ENCODE data around the gene RALGAPA1.

RALGAPA1 gene

GRCh38 chr14:35696119-35696518 is 113.0 kb downstream of the RALGAPA1 start:
- no peaks in the 10 kb centered on the region for H4K20me1 ChIP-seq (ENCODE audit: insufficient read depth, low read length)
- peak overlapping the region; percentile 78; the same call in 1 of the 2 replicates for H2AFZ ChIP-seq (ENCODE audit: low read depth, low read length)
- peak overlapping the region; percentile 57 for H3K9ac ChIP-seq (ENCODE audit: low read depth, low read length)
- TF ChIP-seq EZH2 (IDR thresholded peaks at IDR 0.05; ENCODE audit: borderline replicate concordance, low read depth, low read length, severe bottlenecking) (no peak), CTCF (IDR thresholded peaks at IDR 0.05; ENCODE audit: borderline replicate concordance, extremely low read depth, low read length, poor library complexity, severe bottlenecking) (no peak)
- peaks cover 30% of the 10 kb centered on the region for H3K4me1 ChIP-seq (ENCODE audit: insufficient read depth, low read length)
- peak; percentile 47 for DNase-seq
- peak overlapping the region; percentile 83 for H3K27ac ChIP-seq (ENCODE audit: low read length)
- no peaks in the 10 kb centered on the region for H3K79me2 ChIP-seq (ENCODE audit: insufficient read depth, low read length)
- peak overlapping the region; percentile 71 for H3K4me2 ChIP-seq (ENCODE audit: insufficient read depth, low read length)
- ATAC-seq (ENCODE audit: insufficient read depth, low read depth) = peak; percentile 76
- no peaks in the 10 kb centered on the region for H3K27me3 ChIP-seq (ENCODE audit: insufficient read depth, low read length, poor library complexity)
- H3K4me3 ChIP-seq (ENCODE audit: low read depth in 1 of 2, low read length in 2 of 2) = peak overlapping the region in 1 of 2 experiments; percentile 57; a peak in 1 of 4 replicates
- no peaks in the 10 kb centered on the region for H3K9me3 ChIP-seq (ENCODE audit: insufficient read depth, low read length, severe bottlenecking)
- no peaks in the 10 kb centered on the region for H3K36me3 ChIP-seq (ENCODE audit: insufficient read depth, low read length)

- H4K20me1 ChIP-seq (ENCODE audit: insufficient read depth, low read length) = no peaks in the 10 kb centered on the region
- no peak overlapping the region for H3K9ac ChIP-seq (ENCODE audit: low read depth, low read length)
- H3K4me2 ChIP-seq (ENCODE audit: insufficient read depth, low read length) = peak overlapping the region; percentile 71; the same call in 1 of the 2 replicates
- peaks cover 30% of the 10 kb centered on the region for H3K4me1 ChIP-seq (ENCODE audit: insufficient read depth, low read length)
- no peak overlapping the region for H3K4me3 ChIP-seq (ENCODE audit: low read depth in 1 of 2, low read length in 2 of 2)
- H3K79me2 ChIP-seq (ENCODE audit: insufficient read depth, low read length) = no peaks in the 10 kb centered on the region
- TF ChIP-seq CTCF (IDR thresholded peaks at IDR 0.05; ENCODE audit: borderline replicate concordance, extremely low read depth, low read length, poor library complexity, severe bottlenecking) (no peak), EZH2 (IDR thresholded peaks at IDR 0.05; ENCODE audit: borderline replicate concordance, low read depth, low read length, severe bottlenecking) (no peak)
- no peaks in the 10 kb centered on the region for H3K36me3 ChIP-seq (ENCODE audit: insufficient read depth, low read length)
- DNase-seq = no peak
- no peaks in the 10 kb centered on the region for H3K9me3 ChIP-seq (ENCODE audit: insufficient read depth, low read length, severe bottlenecking)
- peak overlapping the region; percentile 83 for H3K27ac ChIP-seq (ENCODE audit: low read length)
- ATAC-seq (ENCODE audit: insufficient read depth, low read depth) = no peak
- H3K27me3 ChIP-seq (ENCODE audit: insufficient read depth, low read length, poor library complexity) = no peaks in the 10 kb centered on the region
- no peak overlapping the region for H2AFZ ChIP-seq (ENCODE audit: low read depth, low read length)
These were observed 113.4 kb downstream of the RALGAPA1 start for GRCh38 chr14:35695647-35696046.

DNA sequence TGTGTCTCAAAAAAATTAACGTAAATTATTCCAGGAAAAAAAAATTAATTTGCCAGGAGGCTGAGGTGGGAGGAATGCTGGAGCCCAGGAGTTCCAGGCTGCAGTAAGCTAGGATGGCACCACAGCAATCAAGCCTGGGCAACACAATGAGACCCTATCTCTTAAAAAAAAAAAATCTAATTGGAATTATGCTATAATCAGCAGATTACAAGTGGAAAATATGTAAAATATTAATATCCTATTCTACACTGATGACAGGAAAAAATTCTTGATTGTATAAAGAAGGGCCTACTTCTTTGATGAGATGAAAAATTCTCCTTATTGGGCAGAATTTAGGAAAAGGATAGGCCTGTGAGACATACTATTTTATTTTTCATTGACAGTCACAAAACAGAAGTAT is 114.0 kb downstream of the RALGAPA1 start:
- H3K27me3 ChIP-seq (ENCODE audit: insufficient read depth, low read length, poor library complexity) = no peaks in the 10 kb centered on the region
- H3K4me2 ChIP-seq (ENCODE audit: insufficient read depth, low read length) = no peak overlapping the region
- no peak for ATAC-seq (ENCODE audit: insufficient read depth, low read depth)
- H3K9me3 ChIP-seq (ENCODE audit: insufficient read depth, low read length, severe bottlenecking) = no peaks in the 10 kb centered on the region
- DNase-seq = no peak
- H3K4me3 ChIP-seq (ENCODE audit: low read depth in 1 of 2, low read length in 2 of 2) = no peak overlapping the region
- H3K36me3 ChIP-seq (ENCODE audit: insufficient read depth, low read length) = no peaks in the 10 kb centered on the region
- no peak for TF ChIP-seq CTCF (IDR thresholded peaks at IDR 0.05; ENCODE audit: borderline replicate concordance, extremely low read depth, low read length, poor library complexity, severe bottlenecking)
- TF ChIP-seq EZH2 (IDR thresholded peaks at IDR 0.05; ENCODE audit: borderline replicate concordance, low read depth, low read length, severe bottlenecking) = no peak
- H3K27ac ChIP-seq (ENCODE audit: low read length) = no peak overlapping the region
- peaks cover 30% of the 10 kb centered on the region for H3K4me1 ChIP-seq (ENCODE audit: insufficient read depth, low read length)
- H3K9ac ChIP-seq (ENCODE audit: low read depth, low read length) = no peak overlapping the region
- H4K20me1 ChIP-seq (ENCODE audit: insufficient read depth, low read length) = no peaks in the 10 kb centered on the region
- H2AFZ ChIP-seq (ENCODE audit: low read depth, low read length) = no peak overlapping the region
- no peaks in the 10 kb centered on the region for H3K79me2 ChIP-seq (ENCODE audit: insufficient read depth, low read length)

Data from DND-41 (cell line).